K562 (cell line): Measurements from ENCODE around the gene C3orf80. TPM values are rescaled to one million over a fixed set of nuclear protein-coding genes. Genes with fewer than 3 reads are reported as not detected.

ENCODE experiments used
- ATAC-seq: fragments of 200-7000 bp; cut with Tn5 transposase; 3 replicates; pipeline ENCODE4 v1.9.1; 2020; ENCODE audit warnings: moderate library complexity
- BruUV-seq: library from RNA; stranded (reverse); fragments of 400-500 nt; replicated peaks from 2 replicates; lab custom pipeline; 2021; lab: Mats Ljungman, UMichigan
- CTCF ChIA-PET: fragments of 300-600 bp; formaldehyde crosslinking; extraction: SDS; loops from one replicate; lab custom pipeline; 2021; ENCODE audit warnings: low intra/inter-chr PET ratio; lab: Yijun Ruan, JAX
- POLR2A ChIA-PET: fragments of 300-600, 350-650 bp; sonication (Branson Sonifier 250); formaldehyde crosslinking; extraction: SDS; loops from one replicate; lab custom pipeline; 2021; ENCODE audit warnings: antibody characterized with exemption, inconsistent platforms; lab: Yijun Ruan, JAX
- DNase-seq, 4 experiments: peaks; one replicate each; pipeline versions ENCODE4 v3.0.0 to v3.0.0-alpha.2; 2011 to 2018; ENCODE audit warnings: low spot score in 3 of 4, mixed read lengths in 3 of 4; ENCODE audit errors: extremely low read depth in 1 of 4
- FAIRE-seq: peaks from 2 replicates; lab custom pipeline; 2011; peaks lifted over from hg19 to GRCh38; lab: Jason Lieb, UNC
- H2AFZ ChIP-seq: 2 replicates; pipeline ENCODE4 v1.6.0; 2011; ENCODE audit warnings: low read depth, low read length, control low read depth, inconsistent platforms
- H3K27ac ChIP-seq: fragments of 200-600 bp; 3 replicates; pipeline ENCODE4 v1.8.0; 2011; ENCODE audit warnings: low read depth, mild to moderate bottlenecking, control low read depth, inconsistent platforms, low read length, moderate library complexity, mixed read lengths; ENCODE audit errors: extremely low read depth
- H3K27me3 ChIP-seq, 2 experiments: fragments of 300-600 bp in 1 of 2; 2 replicates in 1 of 2; 3 replicates in 1 of 2; pipeline versions ENCODE4 v1.6.0 to v1.8.0; 2011; ENCODE audit warnings: inconsistent platforms in 2 of 2, low read length in 2 of 2, mild to moderate bottlenecking in 1 of 2, mixed read lengths in 1 of 2, moderate library complexity in 1 of 2; ENCODE audit not compliant: control insufficient read depth in 2 of 2, insufficient read depth in 2 of 2
- H3K36me3 ChIP-seq: fragments of 300-600 bp; 3 replicates; pipeline ENCODE4 v1.8.0; 2011; ENCODE audit warnings: mild to moderate bottlenecking, low read length, inconsistent platforms; ENCODE audit not compliant: control insufficient read depth, insufficient read depth
- H3K4me1 ChIP-seq, 2 experiments: fragments of 200-600 bp in 1 of 2; replicated peaks in 1 of 2; 2 replicates in 1 of 2; 3 replicates in 1 of 2; pipeline versions ENCODE4 v1.5.1 to v1.8.0; 2011; ENCODE audit warnings: inconsistent platforms in 2 of 2, low read length in 2 of 2, mild to moderate bottlenecking in 1 of 2, mixed read lengths in 1 of 2, moderate library complexity in 1 of 2; ENCODE audit not compliant: control insufficient read depth in 2 of 2, insufficient read depth in 2 of 2
- H3K4me2 ChIP-seq: 2 replicates; pipeline ENCODE4 v1.6.1; 2011; ENCODE audit warnings: low read length, control low read depth, inconsistent platforms, mixed read lengths; ENCODE audit not compliant: insufficient read depth
- H3K4me3 ChIP-seq: fragments of 200-600 bp; sonication (generic), shearing (Covaris generic); 2 replicates; pipeline ENCODE4 v1.5.1; 2016; ENCODE audit warnings: control low read depth, inconsistent platforms
- H3K79me2 ChIP-seq: fragments of 200-600 bp; 3 replicates; pipeline ENCODE4 v1.8.0; 2011; ENCODE audit warnings: low read length, inconsistent platforms; ENCODE audit not compliant: control insufficient read depth, insufficient read depth
- H3K9ac ChIP-seq, 2 experiments: 2 replicates each; pipeline versions ENCODE4 v1.6.0 to v1.6.1; 2011; ENCODE audit warnings: low read depth in 2 of 2, low read length in 2 of 2, control low read depth in 1 of 2, inconsistent platforms in 1 of 2, mild to moderate bottlenecking in 1 of 2, mixed read lengths in 1 of 2; ENCODE audit not compliant: insufficient read depth in 1 of 2
- H3K9me1 ChIP-seq: one replicate; pipeline ENCODE4 v1.6.0; 2011; ENCODE audit warnings: inconsistent platforms, mild to moderate bottlenecking, low read length, moderate library complexity; ENCODE audit not compliant: control insufficient read depth, insufficient read depth
- H3K9me3 ChIP-seq: replicated peaks from 2 replicates; pipeline ENCODE4 v1.5.1; 2011; ENCODE audit warnings: low read depth, low read length, inconsistent platforms; ENCODE audit not compliant: control insufficient read depth, insufficient read depth
- H4K20me1 ChIP-seq: replicated peaks from 2 replicates; pipeline ENCODE4 v1.6.1; 2011; ENCODE audit warnings: low read length, inconsistent platforms, mixed read lengths; ENCODE audit not compliant: control insufficient read depth, insufficient read depth
- CGGBP1 ChIP-seq: fragments of 250-450 bp; sonication (Bioruptor Pico); IDR thresholded peaks from 2 replicates; pipeline ENCODE4 v1.9.0; 2021; ENCODE audit warnings: mild to moderate bottlenecking
- HDAC3 ChIP-seq: fragments of 450-650 bp; IDR thresholded peaks from 2 replicates; pipeline ENCODE4 v1.6.1; 2018; ENCODE audit warnings: borderline replicate concordance, mild to moderate bottlenecking, moderate library complexity; ENCODE audit not compliant: partially characterized antibody
- LCOR ChIP-seq: sonication (generic); formaldehyde crosslinking; IDR thresholded peaks from 2 replicates; pipeline ENCODE4 v1.8.0; 2022; ENCODE audit warnings: mild to moderate bottlenecking, missing genetic modification reagents
- MTF1 ChIP-seq: fragments of 250-450 bp; sonication (Bioruptor Pico); IDR thresholded peaks from 2 replicates; pipeline ENCODE4 v1.9.0; 2021; ENCODE audit warnings: moderate library complexity, mild to moderate bottlenecking, inconsistent platforms, borderline replicate concordance
- NELFE ChIP-seq: IDR thresholded peaks from 2 replicates; pipeline ENCODE4 v1.6.1; 2011; ENCODE audit warnings: mild to moderate bottlenecking; ENCODE audit not compliant: insufficient read depth, insufficient read length
- NFE2 ChIP-seq: IDR thresholded peaks from 2 replicates; pipeline ENCODE4 v1.6.1; 2014; ENCODE audit warnings: antibody characterized with exemption, low read depth
- NR1H2 ChIP-seq: sonication (generic); formaldehyde crosslinking; IDR thresholded peaks from 2 replicates; pipeline ENCODE4 v1.4.0; 2020; ENCODE audit warnings: mild to moderate bottlenecking, missing genetic modification reagents
- SAFB ChIP-seq: fragments of 200-400 bp; formaldehyde crosslinking; IDR thresholded peaks from 2 replicates; pipeline ENCODE4 v1.6.1; 2017; ENCODE audit warnings: low read depth, low read length, borderline replicate concordance
- ZNF224 ChIP-seq: sonication (generic); formaldehyde crosslinking; IDR thresholded peaks from 2 replicates; pipeline ENCODE4 v1.8.0; 2022; ENCODE audit warnings: mild to moderate bottlenecking, missing genetic modification reagents
- ZNF655 ChIP-seq: fragments of 250-450 bp; sonication (Bioruptor Pico); IDR thresholded peaks from 2 replicates; pipeline ENCODE4 v1.5.0; 2021
- ZNF77 ChIP-seq: fragments of 250-450 bp; sonication (Bioruptor Pico); IDR thresholded peaks from 2 replicates; pipeline ENCODE4 v1.5.0; 2020
- ZZZ3 ChIP-seq: fragments of 450-650 bp; IDR thresholded peaks from 2 replicates; pipeline ENCODE4 v1.6.1; 2016; ENCODE audit warnings: antibody characterized with exemption, mild to moderate bottlenecking, moderate library complexity
- WGBS: fragments of 100-300 bp; shearing (Covaris generic); methylation state at CpG from one replicate; pipeline ENCODE4 v1.1.6; 2016; ENCODE audit warnings: low coverage, mixed read lengths; ENCODE audit not compliant: insufficient coverage; ENCODE audit errors: missing lambda C conversion rate; 5-methylcytosine and 5-hydroxymethylcytosine counted together
- in situ Hi-C: fragments of 300-500 bp; cut with MboI; formaldehyde crosslinking; loops from 4 replicates; pipeline ENCODE4 v1.15.0; 2018; ENCODE audit warnings: inconsistent platforms, mixed read lengths
- intact Hi-C: fragments of 100-400 bp; cut with micrococcal nuclease; formaldehyde crosslinking; loops from 2 replicates; pipeline ENCODE4 v1.14.2; 2022
- polyA plus RNA-seq, 8 experiments: library from polyadenylated mRNA; depleted of rRNA in 4 of 8; stranded (reverse) in 5 of 8; unstranded in 3 of 8; fragments of >200 nt; fragmentation: Nextera tagmentation in 2 of 8; fragmentation: Illumina TruSeq in 1 of 8; extraction: Ambion mirVana in 2 of 8; extraction: Trizol in 1 of 8; gene quantifications; 2 replicates each; pipeline versions ENCODE4 v1.2.1 to v1.2.3, GENCODE V29; 2011 to 2014; ENCODE audit warnings: inconsistent platforms in 1 of 8, missing spikeins in 1 of 8
- total RNA-seq, 7 experiments: library from RNA; depleted of rRNA in 6 of 7; stranded (reverse); fragments of >200 nt in 6 of 7; fragmentation: Illumina TruSeq in 2 of 7; extraction: Trizol in 2 of 7; gene quantifications; 2 replicates each; pipeline versions ENCODE4 v1.2.1 to v1.2.3, GENCODE V29; 2011 to 2021; ENCODE audit warnings: low replicate concordance in 1 of 7

C3orf80 gene
- total and polyA plus RNA-seq, 9 of the 15 experiments (the other 6 are each of a cell fraction or from before 2014, with no cell fraction given): 0.03 to 0.75 (median 0.07) TPM

GRCh38 chr3:160193644-160194192 lies 31.5 kb upstream of the C3orf80 start (continued):
- TF ChIP-seq HDAC3 (no peak), ZNF655 (no peak), ZZZ3 (no peak), ZNF224 (no peak)
- TF ChIP-seq, all 486 proteins: peak for 0

DNA sequence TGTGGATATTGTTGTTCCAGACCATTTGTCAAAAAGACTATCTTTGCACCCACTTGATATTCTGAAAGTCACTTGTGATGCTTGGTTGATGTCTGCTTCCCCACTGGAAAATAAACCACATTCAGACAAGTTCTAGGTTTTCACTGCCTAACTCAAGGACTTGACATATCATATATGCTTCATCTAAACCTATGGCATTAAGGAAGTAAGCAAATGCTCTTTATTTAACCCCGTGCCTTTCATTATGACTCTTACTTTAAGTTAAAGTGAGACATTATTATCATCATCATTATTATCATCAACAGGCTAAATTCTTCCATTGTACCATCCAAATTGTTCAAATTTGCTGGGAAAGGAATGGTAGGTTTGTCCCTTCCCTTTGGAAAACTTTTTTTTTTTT lies 30.8 kb upstream of the C3orf80 start:
- Histone ChIP-seq H4K20me1 (no peaks in the 10 kb centered on the region), H3K4me1 (no peaks in the 10 kb centered on the region), H3K79me2 (no peaks in the 10 kb centered on the region), H3K27ac (no peak overlapping the region), H3K36me3 (no peaks in the 10 kb centered on the region), H2AFZ (no peak overlapping the region), H3K27me3 (peaks cover 3 to 8% of the 10 kb centered on the region in 2 experiments; a peak in 4 of 5 replicates), H3K9ac (no peak overlapping the region), H3K9me3 (no peaks in the 10 kb centered on the region), H3K4me2 (no peak overlapping the region), H3K9me1 (no peaks in the 10 kb centered on the region), H3K4me3 (no peak overlapping the region)
- in situ Hi-C loops: no loop called here
- no TSS peak for BruUV-seq
- TF ChIP-seq CGGBP1: no peak
- no peak for TF ChIP-seq NFE2
- TF ChIP-seq NR1H2: no peak
- no peak for TF ChIP-seq ZNF77 (CRISPR knock-in tag)
- TF ChIP-seq MTF1 (CRISPR knock-in tag): no peak
- no peak for TF ChIP-seq SAFB
- no peak for TF ChIP-seq NELFE
- no peak for TF ChIP-seq LCOR (CRISPR knock-in tag)
- WGBS: 0% methylated on average over 1 of the region's 1 CpG
- DNase-seq: no peak
- ChIA-PET POLR2A (no interaction called here), CTCF (no interaction called here)
- intact Hi-C loops: no loop called here
- no peak for FAIRE-seq
- no peak for ATAC-seq
